ENCODE data around the gene MED12L.

GRCh38 chr3:151289445-151289844 is 204.0 kb downstream of the MED12L start:
- TF ChIP-seq EZH2 (optimal IDR thresholded peaks at IDR 0.05; ENCODE audit: low read depth, low read length): no peak
- TF ChIP-seq CTCF (IDR thresholded peaks at IDR 0.05; ENCODE audit: low read length): no peak
- TF ChIP-seq EZH2phosphoT487 (IDR thresholded peaks at IDR 0.05; ENCODE audit: low read length): no peak
